Heart right ventricle (tissue), 16 donors: ENCODE data around the gene FAM240B. TPM values are rescaled to one million over a fixed set of nuclear protein-coding genes. Genes with fewer than 3 reads are reported as not detected.
A peak's percentile ranks its signal among the peaks of the same experiment; 100 is the strongest.

Source experiments
- ATAC-seq, 8 donors: fragments of 200-7000 bp; cut with Tn5 transposase; one replicate each; pipeline ENCODE4 v1.9.1; 2020; ENCODE audit warnings: mild to moderate bottlenecking in 8 of 8, moderate library complexity in 8 of 8, moderate number of reproducible peaks in 1 of 8
- DNase-seq, 2 donors: peaks; one replicate each; pipeline ENCODE4 v3.0.0-alpha.2; 2020
- H3K27ac ChIP-seq, 10 donors: fragments of 200-600 bp; sonication (generic) in 2 of 10; one replicate each; pipeline versions ENCODE4 v1.5.0 to v1.8.0; 2020 to 2022; ENCODE audit warnings: mild to moderate bottlenecking in 3 of 10
- H3K27me3 ChIP-seq, 7 donors: fragments of 200-600 bp; one replicate each; pipeline ENCODE4 v1.8.0; 2021 to 2022; ENCODE audit warnings: mild to moderate bottlenecking in 2 of 7
- H3K36me3 ChIP-seq, 9 donors: fragments of 200-600 bp; sonication (generic) in 1 of 9; one replicate each; pipeline versions ENCODE4 v1.5.0 to v1.8.0; 2020 to 2022; ENCODE audit warnings: mild to moderate bottlenecking in 2 of 9
- H3K4me1 ChIP-seq, 9 donors: fragments of 200-600 bp; sonication (generic) in 1 of 9; one replicate each; pipeline versions ENCODE4 v1.5.0 to v1.8.0; 2020 to 2022; ENCODE audit warnings: mild to moderate bottlenecking in 4 of 9
- H3K4me3 ChIP-seq, 10 donors: fragments of 200-600 bp; sonication (generic) in 2 of 10; one replicate each; pipeline versions ENCODE4 v1.5.0 to v1.8.0; 2020 to 2022; ENCODE audit warnings: mild to moderate bottlenecking in 7 of 10, moderate library complexity in 2 of 10
- H3K9me3 ChIP-seq, 11 donors: fragments of 200-600 bp in 10 of 11; sonication (generic) in 2 of 11; one replicate each; pipeline versions ENCODE4 v1.5.0 to v1.8.0; 2013 to 2022; ENCODE audit warnings: mild to moderate bottlenecking in 2 of 11, control low read depth in 1 of 11, moderate library complexity in 1 of 11
- WGBS, 2 donors: extraction: QIAGEN DNeasy Blood & Tissue Kit; methylation state at CpG; one replicate each; pipeline ENCODE4 v1.1.7; 2013; ENCODE audit warnings: inconsistent platforms in 1 of 2; 5-methylcytosine and 5-hydroxymethylcytosine counted together
- intact Hi-C, 10 donors: fragments of 100-400 bp; cut with DNase I; formaldehyde crosslinking; loops; one replicate each; pipeline versions ENCODE4 v1.11.1 to v1.14.2; 2022
- polyA plus RNA-seq, 2 donors: library from polyadenylated mRNA; stranded (reverse); fragments of 200-250 nt; gene quantifications; one replicate each; pipeline ENCODE4 v1.2.3, GENCODE V29; 2013
- total RNA-seq, 10 donors: library from RNA; stranded (reverse); fragmentation: NEBNext Ultra II Directional in 3 of 10; extraction: Animal tissue kit (Norgen Biotek cat#: 25700) in 3 of 10; gene quantifications; one replicate each; pipeline versions ENCODE4 v1.2.1 to v1.2.4, GENCODE V29; 2021 to 2023
- TF ChIP-seq, protein P1 (sequence below), 9 donors: fragments of 200-600 bp; sonication (generic) in 2 of 9; IDR thresholded peaks; one replicate each; pipeline versions ENCODE4 v1.5.0 to v1.8.0; 2021 to 2022; ENCODE audit warnings: antibody characterized with exemption in 9 of 9, mild to moderate bottlenecking in 5 of 9, moderate library complexity in 1 of 9
- donor health status: Arrhythmogenic right ventricular cardiomyopathy.
- donor health status: ischemic (EF 13 %, LVEDD 7.1; RV severe dilation, severe dysfunction).
- donor health status: healthy with polysubstance abuse.
- donor health status: DM: no; HTN: yes; CAD: no.
- donor health status: DM: no; HTN: no; CAD: no.
- donor health status: ischemic (EF 25% LVEDD 6.9; RV normal size, moderate dysfunction).
- donor health status: ischemic (EF 25% LVEDD 5.7; RV mildly dilated, moderate dysfunction).
- donor health status: healthy.
- donor health status: DM: yes; HTN: yes; CAD: no.
- donor health status: Ischemic cardiomyopathy.
- donor health status: ischemic (EF 35%, LVEDD 5.7; RV mildly dilated, moderate dysfunction).
- donor health status: nonischemic (EF 11% LVEDD 7.7; RV severe dilation, severe dysfunction).
- donor health status: DM: yes; HTN: yes; CAD: no.
- donor health status: PGD.
- donor health status: ischemic (EF 29% LVEDD 5.4; RV normal size, mild dysfunction).
- donor health status: nonischemic (EF 23%, LVEDD 6.1; RV moderate dilation, normal function).

Gene FAM240B
- total and polyA plus RNA-seq, 12 donors = not detected

DNA sequence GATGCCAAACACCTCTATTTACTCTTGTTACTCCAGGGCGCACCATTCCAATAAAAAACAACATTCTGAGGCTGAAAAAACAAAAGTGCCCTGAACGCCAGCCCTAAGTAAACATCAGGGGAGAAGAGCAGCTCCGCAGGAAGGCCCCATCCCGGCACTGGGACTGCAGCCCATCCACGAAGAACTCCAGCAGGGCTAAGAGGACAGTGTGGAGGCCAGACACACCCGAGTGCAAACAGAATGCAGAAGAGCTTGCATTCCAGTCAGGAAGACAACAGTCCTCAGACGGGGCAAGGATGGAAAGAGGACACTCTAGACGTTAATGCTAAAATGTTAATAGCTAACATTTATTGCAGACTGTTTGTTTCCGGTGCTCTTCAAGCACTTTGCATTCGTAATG, 33.0 kb downstream of the FAM240B start:
- Histone ChIP-seq H3K27me3 (no peaks in the 10 kb centered on the region), H3K4me3 (peak overlapping the region in 6 of 10 donors; percentile 19 to 33 (median 26)), H3K9me3 (no peaks in the 10 kb centered on the region), H3K27ac (no peak overlapping the region), H3K4me1 (peaks cover 0 to 27% (median 8%) of the 10 kb centered on the region in 9 donors), H3K36me3 (no peaks in the 10 kb centered on the region)
- TF ChIP-seq, protein P1, sequence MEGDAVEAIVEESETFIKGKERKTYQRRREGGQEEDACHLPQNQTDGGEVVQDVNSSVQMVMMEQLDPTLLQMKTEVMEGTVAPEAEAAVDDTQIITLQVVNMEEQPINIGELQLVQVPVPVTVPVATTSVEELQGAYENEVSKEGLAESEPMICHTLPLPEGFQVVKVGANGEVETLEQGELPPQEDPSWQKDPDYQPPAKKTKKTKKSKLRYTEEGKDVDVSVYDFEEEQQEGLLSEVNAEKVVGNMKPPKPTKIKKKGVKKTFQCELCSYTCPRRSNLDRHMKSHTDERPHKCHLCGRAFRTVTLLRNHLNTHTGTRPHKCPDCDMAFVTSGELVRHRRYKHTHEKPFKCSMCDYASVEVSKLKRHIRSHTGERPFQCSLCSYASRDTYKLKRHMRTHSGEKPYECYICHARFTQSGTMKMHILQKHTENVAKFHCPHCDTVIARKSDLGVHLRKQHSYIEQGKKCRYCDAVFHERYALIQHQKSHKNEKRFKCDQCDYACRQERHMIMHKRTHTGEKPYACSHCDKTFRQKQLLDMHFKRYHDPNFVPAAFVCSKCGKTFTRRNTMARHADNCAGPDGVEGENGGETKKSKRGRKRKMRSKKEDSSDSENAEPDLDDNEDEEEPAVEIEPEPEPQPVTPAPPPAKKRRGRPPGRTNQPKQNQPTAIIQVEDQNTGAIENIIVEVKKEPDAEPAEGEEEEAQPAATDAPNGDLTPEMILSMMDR (IDR thresholded peaks at IDR 0.05) = no peak
- 38 to 47% methylated on average over 10 of the region's 10 CpGs for WGBS, 2 donors
- intact Hi-C loops = loop anchor here in 1 of 10 donors (10.0 kb wide), 1 partner anchor 62 kb away; the partner anchor contains the start of gene ANKRD18A
- DNase-seq = no peak
- peak in 3 of 8 donors; percentile 4 to 12 (median 8) for ATAC-seq

DNA sequence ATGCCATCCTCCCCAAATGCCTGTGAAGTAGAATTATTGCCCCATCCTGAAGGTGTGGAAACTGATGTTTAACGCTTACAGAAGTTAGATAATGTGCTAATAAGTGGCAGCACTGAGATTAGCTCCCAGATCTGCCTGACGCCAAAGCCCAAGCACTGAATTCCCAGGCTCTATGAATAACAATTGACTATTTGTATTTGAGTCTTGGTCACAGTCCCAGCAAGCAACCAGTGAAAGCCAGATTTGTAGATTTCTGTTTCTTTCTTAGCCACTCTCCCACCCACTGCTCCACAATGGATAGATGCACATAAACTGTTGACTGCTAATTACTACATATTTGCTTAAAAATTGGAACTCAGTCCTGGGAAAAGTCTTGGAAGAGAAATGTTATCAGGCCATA, 34.4 kb downstream of the FAM240B start:
- ATAC-seq = no peak
- peaks cover 0 to 30% (median 8%) of the 10 kb centered on the region in 9 donors for H3K4me1 ChIP-seq
- no peaks in the 10 kb centered on the region for H3K36me3 ChIP-seq
- no peak for DNase-seq
- no peak overlapping the region for H3K4me3 ChIP-seq
- no peaks in the 10 kb centered on the region for H3K9me3 ChIP-seq
- 70 to 84% methylated on average over 2 of the region's 2 CpGs for WGBS, 2 donors
- TF ChIP-seq, protein P1 (IDR thresholded peaks at IDR 0.05) = no peak
- intact Hi-C loops = loop anchor here in 1 of 10 donors (10.0 kb wide), 1 partner anchor 61 kb away; the partner anchor contains the start of gene ANKRD18A
- H3K27me3 ChIP-seq = no peaks in the 10 kb centered on the region
- H3K27ac ChIP-seq = no peak overlapping the region

DNA sequence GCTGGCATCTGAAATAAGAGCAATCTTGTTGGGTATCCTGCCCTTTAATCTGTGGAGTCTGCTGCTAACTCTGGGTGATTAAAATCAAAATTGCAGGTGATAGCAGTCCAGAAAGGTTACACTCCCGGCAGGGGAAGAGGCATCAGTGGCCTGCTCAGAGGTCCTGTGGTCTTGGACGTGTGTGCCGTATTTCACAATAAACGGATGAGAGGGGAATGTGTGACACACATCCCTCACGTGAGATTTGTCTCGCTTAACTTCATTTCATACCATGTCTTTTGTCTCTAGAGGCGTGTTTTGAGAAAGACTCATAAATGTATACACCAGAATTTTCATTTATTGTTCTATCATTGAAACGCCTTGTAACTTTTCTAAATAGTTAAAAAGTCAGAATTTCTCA, 36.6 kb downstream of the FAM240B start:
- ATAC-seq = no peak

DNA sequence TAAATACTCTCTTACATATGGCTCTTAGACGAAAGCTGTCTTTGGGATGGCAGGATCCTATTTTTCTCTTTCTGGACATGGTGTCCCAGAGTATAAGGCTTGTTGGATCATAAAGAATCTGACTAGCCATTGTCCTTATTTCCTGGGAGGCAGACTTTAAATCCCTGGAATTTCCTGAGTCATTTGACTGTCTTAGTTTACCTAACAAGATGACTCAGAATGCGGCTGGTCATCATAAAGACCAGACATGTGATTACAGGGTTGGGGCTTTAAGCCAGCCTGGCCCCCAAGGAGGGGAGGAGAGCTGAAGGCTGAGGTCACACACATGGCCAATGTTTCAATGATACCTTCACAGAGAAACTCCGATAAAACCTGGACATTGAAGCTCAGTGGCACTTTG, 37.2 kb downstream of the FAM240B start:
- TF ChIP-seq, protein P1 (IDR thresholded peaks at IDR 0.05) = no peak
- Histone ChIP-seq H3K4me3 (no peak overlapping the region), H3K4me1 (peaks cover 0 to 27% (median 8%) of the 10 kb centered on the region in 9 donors), H3K27ac (no peak overlapping the region), H3K36me3 (no peaks in the 10 kb centered on the region), H3K9me3 (no peaks in the 10 kb centered on the region), H3K27me3 (no peaks in the 10 kb centered on the region)
- ATAC-seq = no peak
- no peak for DNase-seq
- intact Hi-C loops = loop anchor here in 1 of 10 donors (10.0 kb wide), 1 partner anchor 58 kb away; the partner anchor contains the start of gene ANKRD18A
- 27 to 53% methylated on average over 3 of the region's 3 CpGs for WGBS, 2 donors

More for the DNA sequence above, 36.6 kb downstream of the FAM240B start:
- TF ChIP-seq, protein P1 (IDR thresholded peaks at IDR 0.05) = no peak
- H3K27ac ChIP-seq = no peak overlapping the region
- intact Hi-C loops = loop anchor here in 1 of 10 donors (10.0 kb wide), 1 partner anchor 59 kb away; the partner anchor contains the start of gene ANKRD18A
- peaks cover 0 to 30% (median 8%) of the 10 kb centered on the region in 9 donors for H3K4me1 ChIP-seq
- H3K9me3 ChIP-seq = no peaks in the 10 kb centered on the region
- 89 to 90% methylated on average over 8 of the region's 8 CpGs for WGBS, 2 donors
- H3K27me3 ChIP-seq = no peaks in the 10 kb centered on the region
- no peak for DNase-seq
- no peaks in the 10 kb centered on the region for H3K36me3 ChIP-seq
- no peak overlapping the region for H3K4me3 ChIP-seq
